ENCODE data around the gene ARAP2. TPM values are rescaled to one million over a fixed set of nuclear protein-coding genes. Genes with fewer than 3 reads are reported as not detected.

Gene ARAP2
- total and polyA plus RNA-seq, 2 of the 13 experiments (the other 11 are each of a cell fraction or from before 2014, with no cell fraction given): 0.37 to 1.4 TPM

DNA sequence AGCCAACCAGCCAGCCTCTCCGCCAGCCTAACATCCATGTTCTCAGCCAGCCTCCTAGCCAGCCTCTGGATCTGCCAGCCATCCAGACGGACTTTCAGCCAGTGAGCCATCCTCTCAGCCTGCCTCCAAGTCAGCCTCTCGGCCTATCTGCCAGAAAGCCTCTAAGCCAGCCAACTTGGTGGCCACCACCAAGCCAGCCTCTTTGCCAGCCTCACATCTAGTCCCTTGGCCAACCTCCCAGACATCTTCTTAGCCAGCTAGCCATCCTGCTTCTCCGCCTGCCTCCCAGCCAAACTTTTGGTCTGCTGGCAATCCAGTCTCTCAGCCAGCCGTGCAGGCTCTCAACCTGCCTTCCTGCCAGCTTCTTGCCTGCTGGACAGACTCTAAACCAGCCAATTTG, 16.4 kb upstream of the ARAP2 start:
- H3K79me2 ChIP-seq (ENCODE audit: insufficient read depth, low read length): no peaks in the 10 kb centered on the region
- no peak for ATAC-seq
- no peak overlapping the region for H3K4me2 ChIP-seq (ENCODE audit: low read depth, low read length)
- H3K27me3 ChIP-seq (ENCODE audit: control insufficient read depth in 1 of 2, insufficient read depth in 2 of 2, low read length in 2 of 2): no peaks in the 10 kb centered on the region
- no peak overlapping the region for H2AFZ ChIP-seq (ENCODE audit: low read length)
- H3K9me3 ChIP-seq (ENCODE audit: low read length): no peaks in the 10 kb centered on the region
- CTCF ChIA-PET (ENCODE audit: low intra/inter-chr PET ratio, low total read pairs): no interaction called here
- no peak for DNase-seq (ENCODE audit: low spot score)
- H3K27ac ChIP-seq (ENCODE audit: extremely low read length, insufficient read depth, low read length): no peak overlapping the region
- intact Hi-C loops (cut with micrococcal nuclease; ENCODE audit: unreplicated experiment) (no loop called here), in situ Hi-C loops (cut with HindIII; ENCODE audit: extremely low pct_ligation_motif_present, low pct_unique_long_range_greater_than_20kb) (no loop called here)
- H4K20me1 ChIP-seq (ENCODE audit: insufficient read depth, low read length): no peaks in the 10 kb centered on the region
- WGBS (ENCODE audit: low lambda C conversion rate): 2% methylated on average over 5 of the region's 5 CpGs
- TF ChIP-seq, protein P1, sequence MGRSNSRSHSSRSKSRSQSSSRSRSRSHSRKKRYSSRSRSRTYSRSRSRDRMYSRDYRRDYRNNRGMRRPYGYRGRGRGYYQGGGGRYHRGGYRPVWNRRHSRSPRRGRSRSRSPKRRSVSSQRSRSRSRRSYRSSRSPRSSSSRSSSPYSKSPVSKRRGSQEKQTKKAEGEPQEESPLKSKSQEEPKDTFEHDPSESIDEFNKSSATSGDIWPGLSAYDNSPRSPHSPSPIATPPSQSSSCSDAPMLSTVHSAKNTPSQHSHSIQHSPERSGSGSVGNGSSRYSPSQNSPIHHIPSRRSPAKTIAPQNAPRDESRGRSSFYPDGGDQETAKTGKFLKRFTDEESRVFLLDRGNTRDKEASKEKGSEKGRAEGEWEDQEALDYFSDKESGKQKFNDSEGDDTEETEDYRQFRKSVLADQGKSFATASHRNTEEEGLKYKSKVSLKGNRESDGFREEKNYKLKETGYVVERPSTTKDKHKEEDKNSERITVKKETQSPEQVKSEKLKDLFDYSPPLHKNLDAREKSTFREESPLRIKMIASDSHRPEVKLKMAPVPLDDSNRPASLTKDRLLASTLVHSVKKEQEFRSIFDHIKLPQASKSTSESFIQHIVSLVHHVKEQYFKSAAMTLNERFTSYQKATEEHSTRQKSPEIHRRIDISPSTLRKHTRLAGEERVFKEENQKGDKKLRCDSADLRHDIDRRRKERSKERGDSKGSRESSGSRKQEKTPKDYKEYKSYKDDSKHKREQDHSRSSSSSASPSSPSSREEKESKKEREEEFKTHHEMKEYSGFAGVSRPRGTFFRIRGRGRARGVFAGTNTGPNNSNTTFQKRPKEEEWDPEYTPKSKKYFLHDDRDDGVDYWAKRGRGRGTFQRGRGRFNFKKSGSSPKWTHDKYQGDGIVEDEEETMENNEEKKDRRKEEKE (IDR thresholded peaks at IDR 0.05): no peak
- TF ChIP-seq, protein P2, sequence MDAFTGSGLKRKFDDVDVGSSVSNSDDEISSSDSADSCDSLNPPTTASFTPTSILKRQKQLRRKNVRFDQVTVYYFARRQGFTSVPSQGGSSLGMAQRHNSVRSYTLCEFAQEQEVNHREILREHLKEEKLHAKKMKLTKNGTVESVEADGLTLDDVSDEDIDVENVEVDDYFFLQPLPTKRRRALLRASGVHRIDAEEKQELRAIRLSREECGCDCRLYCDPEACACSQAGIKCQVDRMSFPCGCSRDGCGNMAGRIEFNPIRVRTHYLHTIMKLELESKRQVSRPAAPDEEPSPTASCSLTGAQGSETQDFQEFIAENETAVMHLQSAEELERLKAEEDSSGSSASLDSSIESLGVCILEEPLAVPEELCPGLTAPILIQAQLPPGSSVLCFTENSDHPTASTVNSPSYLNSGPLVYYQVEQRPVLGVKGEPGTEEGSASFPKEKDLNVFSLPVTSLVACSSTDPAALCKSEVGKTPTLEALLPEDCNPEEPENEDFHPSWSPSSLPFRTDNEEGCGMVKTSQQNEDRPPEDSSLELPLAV (CRISPR knock-in tag; conservative IDR thresholded peaks at IDR 0.05; ENCODE audit: low read depth): no peak
- no peak for TF ChIP-seq ZBTB3 (CRISPR knock-in tag; IDR thresholded peaks at IDR 0.05; ENCODE audit: borderline replicate concordance, low read depth)
- no peak for TF ChIP-seq RXRA (CRISPR knock-in tag; IDR thresholded peaks at IDR 0.05)
- no peak for TF ChIP-seq MLLT10 (CRISPR knock-in tag; IDR thresholded peaks at IDR 0.05)
- TF ChIP-seq ZNF619 (CRISPR knock-in tag; IDR thresholded peaks at IDR 0.05): no peak
- TF ChIP-seq, protein P3, sequence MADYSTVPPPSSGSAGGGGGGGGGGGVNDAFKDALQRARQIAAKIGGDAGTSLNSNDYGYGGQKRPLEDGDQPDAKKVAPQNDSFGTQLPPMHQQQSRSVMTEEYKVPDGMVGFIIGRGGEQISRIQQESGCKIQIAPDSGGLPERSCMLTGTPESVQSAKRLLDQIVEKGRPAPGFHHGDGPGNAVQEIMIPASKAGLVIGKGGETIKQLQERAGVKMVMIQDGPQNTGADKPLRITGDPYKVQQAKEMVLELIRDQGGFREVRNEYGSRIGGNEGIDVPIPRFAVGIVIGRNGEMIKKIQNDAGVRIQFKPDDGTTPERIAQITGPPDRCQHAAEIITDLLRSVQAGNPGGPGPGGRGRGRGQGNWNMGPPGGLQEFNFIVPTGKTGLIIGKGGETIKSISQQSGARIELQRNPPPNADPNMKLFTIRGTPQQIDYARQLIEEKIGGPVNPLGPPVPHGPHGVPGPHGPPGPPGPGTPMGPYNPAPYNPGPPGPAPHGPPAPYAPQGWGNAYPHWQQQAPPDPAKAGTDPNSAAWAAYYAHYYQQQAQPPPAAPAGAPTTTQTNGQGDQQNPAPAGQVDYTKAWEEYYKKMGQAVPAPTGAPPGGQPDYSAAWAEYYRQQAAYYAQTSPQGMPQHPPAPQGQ (CRISPR knock-in tag; IDR thresholded peaks at IDR 0.05; ENCODE audit: borderline replicate concordance): no peak
- TF ChIP-seq, protein P4, sequence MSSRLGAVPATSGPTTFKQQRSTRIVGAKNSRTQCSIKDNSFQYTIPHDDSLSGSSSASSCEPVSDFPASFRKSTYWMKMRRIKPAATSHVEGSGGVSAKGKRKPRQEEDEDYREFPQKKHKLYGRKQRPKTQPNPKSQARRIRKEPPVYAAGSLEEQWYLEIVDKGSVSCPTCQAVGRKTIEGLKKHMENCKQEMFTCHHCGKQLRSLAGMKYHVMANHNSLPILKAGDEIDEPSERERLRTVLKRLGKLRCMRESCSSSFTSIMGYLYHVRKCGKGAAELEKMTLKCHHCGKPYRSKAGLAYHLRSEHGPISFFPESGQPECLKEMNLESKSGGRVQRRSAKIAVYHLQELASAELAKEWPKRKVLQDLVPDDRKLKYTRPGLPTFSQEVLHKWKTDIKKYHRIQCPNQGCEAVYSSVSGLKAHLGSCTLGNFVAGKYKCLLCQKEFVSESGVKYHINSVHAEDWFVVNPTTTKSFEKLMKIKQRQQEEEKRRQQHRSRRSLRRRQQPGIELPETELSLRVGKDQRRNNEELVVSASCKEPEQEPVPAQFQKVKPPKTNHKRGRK (CRISPR knock-in tag; IDR thresholded peaks at IDR 0.05): no peak
- TF ChIP-seq ZNF674 (CRISPR knock-in tag; IDR thresholded peaks at IDR 0.05; ENCODE audit: low read depth): no peak
- no peak for TF ChIP-seq NR1H2 (CRISPR knock-in tag; IDR thresholded peaks at IDR 0.05; ENCODE audit: borderline replicate concordance, low read depth)
- no peaks in the 10 kb centered on the region for H3K36me3 ChIP-seq (replicated peaks in 1 of 2; ENCODE audit: control insufficient read depth in 1 of 2, insufficient read depth in 2 of 2, low read length in 2 of 2)
- FAIRE-seq: no peak
- POLR2A ChIA-PET: no interaction called here
- no TSS peak for BruUV-seq (replicated peaks)
- no peaks in the 10 kb centered on the region for H3K4me1 ChIP-seq (ENCODE audit: insufficient read depth, low read length)
- no peak overlapping the region for H3K4me3 ChIP-seq (replicated peaks in 1 of 3; ENCODE audit: insufficient read depth in 1 of 3, low read depth in 2 of 3, low read length in 3 of 3)
- no peak overlapping the region for H3K9ac ChIP-seq (ENCODE audit: insufficient read depth, low read depth, low read length)
